RWPE2 (cell line): ENCODE data around the gene EZR.
"Not testable (repeated sequence)": the region's sequence is repeated elsewhere in the genome, so short reads cannot be mapped to it uniquely, and the experiment has no call there.

Experiments used
- ATAC-seq: fragments of 200-7000 bp; cut with Tn5 transposase; 3 replicates; pipeline ENCODE4 v1.9.1; 2021; ENCODE audit warnings: low read depth
- DNase-seq: peaks from one replicate; pipeline ENCODE4 v3.0.0-alpha.2; 2020; ENCODE audit warnings: low spot score
- H3K27ac ChIP-seq: fragments of 450-650 bp; 2 replicates; pipeline ENCODE4 v1.5.1; 2017; ENCODE audit warnings: mild to moderate bottlenecking; ENCODE audit not compliant: poor library complexity, severe bottlenecking
- H3K27me3 ChIP-seq: fragments of 250-450 bp; sonication (Bioruptor Pico); 2 replicates; pipeline ENCODE4 v1.5.1; 2021; ENCODE audit warnings: mild to moderate bottlenecking, moderate library complexity; ENCODE audit not compliant: insufficient read depth, poor library complexity, severe bottlenecking
- H3K36me3 ChIP-seq: fragments of 250-450 bp; sonication (Bioruptor Pico); 2 replicates; pipeline ENCODE4 v1.5.1; 2020; ENCODE audit warnings: low read depth, mild to moderate bottlenecking, moderate library complexity
- H3K4me1 ChIP-seq: fragments of 250-450 bp; sonication (Bioruptor Pico); 2 replicates; pipeline ENCODE4 v1.5.1; 2021; ENCODE audit warnings: mild to moderate bottlenecking, moderate library complexity; ENCODE audit not compliant: insufficient read depth, poor library complexity, severe bottlenecking
- H3K4me3 ChIP-seq: fragments of 250-450 bp; sonication (Bioruptor Pico); 2 replicates; pipeline ENCODE4 v1.5.1; 2021; ENCODE audit warnings: mild to moderate bottlenecking, moderate library complexity; ENCODE audit not compliant: severe bottlenecking
- H3K9me3 ChIP-seq: fragments of 250-450 bp; sonication (Bioruptor Pico); 2 replicates; pipeline ENCODE4 v1.5.1; 2021; ENCODE audit warnings: mild to moderate bottlenecking, moderate library complexity; ENCODE audit not compliant: severe bottlenecking
- CTCF ChIP-seq: fragments of 450-650 bp; IDR thresholded peaks from one replicate; pipeline ENCODE4 v1.5.1; 2017; ENCODE audit warnings: mild to moderate bottlenecking, moderate library complexity; ENCODE audit not compliant: poor library complexity, severe bottlenecking

EZR gene

DNA sequence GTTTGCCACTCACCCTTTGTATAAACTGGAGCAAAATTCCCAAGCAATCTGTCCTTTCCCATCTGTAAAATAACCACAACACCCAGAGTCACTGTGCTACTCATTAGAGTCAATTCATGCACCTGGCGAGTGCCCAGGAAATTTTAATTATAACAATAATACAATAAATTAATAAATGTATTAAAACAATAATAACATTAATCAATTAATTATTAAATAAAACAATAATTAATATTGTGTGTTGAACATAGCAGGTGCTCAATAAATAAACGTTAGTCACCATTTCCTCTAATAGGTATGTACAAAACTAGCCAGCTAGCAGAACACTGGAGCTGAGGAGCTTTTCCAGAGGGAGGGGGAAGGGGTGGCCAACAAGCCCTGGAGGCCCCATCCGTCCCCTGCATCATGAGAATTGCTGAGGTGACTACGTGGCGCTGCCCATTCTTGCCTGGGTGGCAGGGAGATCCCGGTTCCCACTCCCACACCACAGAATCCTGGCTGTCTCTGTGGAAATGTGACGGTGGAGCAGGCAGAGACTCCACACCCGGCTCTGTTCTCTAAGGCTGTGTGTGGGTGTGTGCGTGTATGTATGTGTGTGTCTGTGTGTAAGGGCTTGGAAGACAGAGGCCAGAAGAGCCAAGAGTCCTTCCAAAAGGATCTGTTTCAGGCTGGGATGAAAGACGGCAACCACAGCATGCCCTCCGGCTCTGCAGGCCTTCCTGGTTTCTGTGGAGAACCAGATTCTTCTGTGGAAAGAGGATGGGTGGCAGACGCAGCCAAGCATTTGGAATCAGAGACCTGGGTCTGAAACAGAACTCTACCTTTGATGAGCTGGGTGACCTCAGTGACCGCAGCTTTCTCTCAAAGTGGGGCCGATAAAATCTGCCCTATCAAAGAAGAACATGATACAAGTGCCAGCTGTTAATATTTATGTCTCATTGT, 18.8 kb upstream of the EZR start:
- no peak for DNase-seq

GRCh38 chr6:158836625-158837311, 17.6 kb upstream of the EZR start:
- Histone ChIP-seq H3K27ac (no peak overlapping the region), H3K4me1 (no peaks in the 10 kb centered on the region), H3K9me3 (no peaks in the 10 kb centered on the region), H3K36me3 (no peaks in the 10 kb centered on the region), H3K4me3 (no peak overlapping the region), H3K27me3 (no peaks in the 10 kb centered on the region)
- DNase-seq, result no peak
- no peak for TF ChIP-seq CTCF
- no peak for ATAC-seq

More for the DNA sequence above, 18.8 kb upstream of the EZR start:
- H3K4me1 ChIP-seq, result no peaks in the 10 kb centered on the region
- no peaks in the 10 kb centered on the region for H3K27me3 ChIP-seq
- no peaks in the 10 kb centered on the region for H3K36me3 ChIP-seq
- TF ChIP-seq CTCF, result no peak
- no peak for ATAC-seq
- H3K9me3 ChIP-seq, result no peaks in the 10 kb centered on the region
- H3K27ac ChIP-seq, result no peak overlapping the region
- no peak overlapping the region for H3K4me3 ChIP-seq

DNA sequence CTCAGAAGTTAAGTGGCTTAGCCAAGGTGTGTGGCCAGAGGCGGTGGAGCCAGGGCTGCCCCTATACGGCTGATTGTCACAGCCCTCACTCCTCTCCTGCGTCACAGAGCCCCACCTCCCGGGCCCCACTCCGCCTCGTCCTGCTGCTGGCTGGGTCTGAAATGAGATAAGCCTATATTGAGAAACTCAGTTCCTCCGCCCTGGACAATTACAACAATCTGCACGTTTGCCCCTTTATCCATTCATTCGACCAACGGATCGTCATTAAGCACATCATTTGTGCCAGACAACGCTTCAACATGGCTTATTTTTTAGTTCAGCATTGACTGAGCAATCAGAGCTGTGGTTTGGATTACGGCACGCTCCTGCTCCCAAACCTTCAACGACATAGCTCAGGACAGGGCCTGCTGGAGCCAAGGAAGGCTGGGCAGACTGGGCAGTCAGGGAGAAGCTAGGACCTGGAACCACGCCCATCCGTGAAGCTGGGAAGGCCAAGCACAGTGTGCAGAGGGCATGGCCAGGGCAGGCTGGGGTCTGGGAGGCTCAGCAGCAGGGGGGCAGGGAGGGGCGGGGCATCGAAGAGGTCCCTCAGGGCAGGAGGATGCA, 16.6 kb upstream of the EZR start:
- DNase-seq (no peak), ATAC-seq (no peak)
- H3K36me3 ChIP-seq, result no peaks in the 10 kb centered on the region
- H3K4me3 ChIP-seq, result no peak overlapping the region
- no peaks in the 10 kb centered on the region for H3K9me3 ChIP-seq
- H3K27ac ChIP-seq, result no peak overlapping the region
- TF ChIP-seq CTCF, result no peak
- no peaks in the 10 kb centered on the region for H3K27me3 ChIP-seq
- no peaks in the 10 kb centered on the region for H3K4me1 ChIP-seq

DNA sequence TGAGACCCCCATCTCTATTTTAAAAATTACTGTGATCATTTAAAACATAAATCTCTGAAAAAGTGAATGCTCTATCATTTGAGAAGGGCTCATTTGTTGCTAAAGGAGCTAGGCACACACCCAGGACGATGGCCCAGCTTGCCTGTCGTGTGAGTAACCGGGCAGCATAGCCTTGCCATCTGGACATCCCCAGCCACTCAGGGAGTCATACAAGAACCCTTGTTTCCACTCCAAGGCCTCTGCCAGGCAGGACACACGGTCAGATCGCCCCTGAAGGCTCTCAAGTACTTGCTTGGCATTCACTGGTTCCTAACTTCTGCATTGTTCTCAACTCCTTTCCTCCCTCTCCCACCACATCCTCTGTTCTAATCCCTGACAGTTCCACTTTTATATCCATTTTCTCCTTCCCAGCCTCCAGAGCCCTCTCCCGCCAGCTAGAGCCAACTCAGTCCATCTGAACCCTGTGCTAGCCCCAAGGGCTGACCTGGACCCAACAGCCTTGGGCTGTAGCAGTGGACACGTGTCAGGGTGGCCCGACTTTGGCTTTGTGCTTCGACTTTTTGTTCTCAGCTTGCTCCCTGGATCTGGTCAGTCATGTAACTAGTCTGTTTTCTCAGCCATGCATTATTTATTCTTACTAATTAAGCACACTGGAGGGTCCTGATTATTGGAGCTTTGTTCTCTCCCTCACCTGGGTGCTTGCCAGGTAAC, 15.7 kb upstream of the EZR start:
- ATAC-seq (no peak), DNase-seq (no peak)
- Histone ChIP-seq H3K27ac (no peak overlapping the region), H3K4me3 (no peak overlapping the region), H3K27me3 (no peaks in the 10 kb centered on the region), H3K36me3 (no peaks in the 10 kb centered on the region), H3K4me1 (no peaks in the 10 kb centered on the region), H3K9me3 (no peaks in the 10 kb centered on the region)
- TF ChIP-seq CTCF, result no peak

DNA sequence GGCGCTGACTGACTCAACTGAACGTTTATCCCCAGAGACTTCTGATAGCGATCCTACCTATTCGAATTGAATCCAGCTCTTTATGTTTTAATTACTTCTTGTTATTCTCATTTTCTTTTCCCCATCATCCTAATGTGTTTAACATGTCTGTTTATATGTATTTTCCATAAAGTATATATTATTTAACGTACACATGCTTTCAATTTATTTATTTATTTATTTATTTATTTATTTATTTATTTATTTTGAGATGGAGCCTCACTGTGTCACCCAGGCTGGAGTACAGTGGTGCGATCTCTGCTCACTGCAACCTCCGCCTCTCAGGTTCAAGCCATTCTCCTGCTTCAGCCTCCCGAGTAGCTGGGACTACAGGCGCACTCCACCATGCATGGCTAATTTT, 13.6 kb upstream of the EZR start:
- not testable (repeated sequence) for H3K4me1 ChIP-seq, H3K36me3 ChIP-seq, DNase-seq, ATAC-seq, H3K4me3 ChIP-seq, H3K27me3 ChIP-seq, H3K27ac ChIP-seq, H3K9me3 ChIP-seq
